Fibroblast of skin of scalp (primary cell): Measurements from ENCODE around the gene TDRD15.
"Not testable (repeated sequence)": the region's sequence is repeated elsewhere in the genome, so short reads cannot be mapped to it uniquely, and the experiment has no call there.

Experiments
- DNase-seq: peaks from one replicate; pipeline ENCODE4 v3.0.0-alpha.2; 2013

Gene TDRD15

GRCh38 chr2:21148718-21149117 is 24.9 kb downstream of the TDRD15 start:
- no peak for DNase-seq

- not testable (repeated sequence) for DNase-seq
Observed at GRCh38 chr2:21151234-21151633, 27.5 kb downstream of the TDRD15 start.

GRCh38 chr2:21155365-21156136 is 31.8 kb downstream of the TDRD15 start:
- DNase-seq: no peak

- DNase-seq: no peak
Observed at GRCh38 chr2:21161122-21161521, 37.4 kb downstream of the TDRD15 start.

GRCh38 chr2:21161832-21162614 is 38.3 kb downstream of the TDRD15 start:
- no peak for DNase-seq

- DNase-seq: no peak
Observed at GRCh38 chr2:21162615-21162878, 38.8 kb downstream of the TDRD15 start.

- DNase-seq: no peak
Observed at GRCh38 chr2:21163213-21163612, 39.4 kb downstream of the TDRD15 start.

GRCh38 chr2:21165350-21165749 is 41.6 kb downstream of the TDRD15 start:
- DNase-seq: no peak

- DNase-seq: no peak
Observed at GRCh38 chr2:21175895-21176646, 52.3 kb downstream of the TDRD15 start.

GRCh38 chr2:21181957-21182356 is 58.2 kb downstream of the TDRD15 start:
- no peak for DNase-seq

GRCh38 chr2:21183306-21183705 is 59.5 kb downstream of the TDRD15 start:
- DNase-seq: no peak

- DNase-seq: no peak
Observed at GRCh38 chr2:21183726-21184125, 60.0 kb downstream of the TDRD15 start.

GRCh38 chr2:21191535-21191934 is 67.8 kb downstream of the TDRD15 start:
- no peak for DNase-seq
